SH-SY5Y (cell line): ENCODE data around the gene TMEM91.

Experiments used
- GATA2 ChIP-seq: IDR thresholded peaks from 2 replicates; pipeline ENCODE4 v1.6.1; 2011; ENCODE audit warnings: mild to moderate bottlenecking, low read depth, low read length
- GATA3 ChIP-seq: IDR thresholded peaks from 2 replicates; pipeline ENCODE4 v1.6.1; 2011; ENCODE audit warnings: low read depth, mild to moderate bottlenecking, low read length, moderate library complexity

Gene TMEM91

DNA sequence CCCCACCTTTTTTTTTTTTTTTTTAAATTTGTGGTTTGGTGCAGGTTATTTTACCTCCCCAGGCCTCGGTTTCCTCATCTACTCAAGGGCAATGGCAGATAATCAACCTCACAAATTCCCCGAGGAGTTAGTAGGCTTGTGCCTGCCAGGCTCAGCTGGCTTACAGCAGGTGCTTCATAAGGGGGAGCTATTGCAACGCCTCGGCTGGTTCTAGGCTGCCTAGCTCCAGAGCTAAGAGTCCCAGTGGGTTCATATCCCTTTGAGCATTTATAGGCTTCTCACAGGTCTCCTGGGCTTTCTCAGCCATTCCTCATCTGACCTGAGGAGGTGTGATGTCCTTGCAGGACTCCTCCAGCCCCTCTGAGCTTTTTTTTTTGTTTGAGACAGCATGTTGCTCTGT lies 31.9 kb downstream of the TMEM91 start:
- TF ChIP-seq GATA3 (no peak), GATA2 (no peak)

DNA sequence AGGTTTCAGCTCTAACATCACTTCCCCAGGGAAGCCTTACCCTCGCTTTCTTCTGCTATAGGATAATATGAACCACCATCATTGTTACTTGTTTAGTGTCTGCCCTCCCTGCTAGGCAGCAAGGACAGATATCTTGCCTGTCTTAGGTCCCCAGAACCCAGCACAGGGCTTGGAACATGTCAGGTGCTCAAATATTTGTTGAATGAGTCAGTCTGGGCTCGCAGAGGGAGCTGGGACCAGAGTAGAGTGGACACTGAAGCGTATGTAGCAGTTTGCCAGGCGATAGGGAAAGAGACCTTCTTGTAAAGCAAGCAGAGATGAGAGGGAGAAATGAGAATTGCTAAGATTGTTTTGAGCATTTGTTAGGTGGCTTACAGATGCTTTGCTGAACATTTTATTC lies 33.0 kb downstream of the TMEM91 start:
- TF ChIP-seq GATA2 (no peak), GATA3 (no peak)

DNA sequence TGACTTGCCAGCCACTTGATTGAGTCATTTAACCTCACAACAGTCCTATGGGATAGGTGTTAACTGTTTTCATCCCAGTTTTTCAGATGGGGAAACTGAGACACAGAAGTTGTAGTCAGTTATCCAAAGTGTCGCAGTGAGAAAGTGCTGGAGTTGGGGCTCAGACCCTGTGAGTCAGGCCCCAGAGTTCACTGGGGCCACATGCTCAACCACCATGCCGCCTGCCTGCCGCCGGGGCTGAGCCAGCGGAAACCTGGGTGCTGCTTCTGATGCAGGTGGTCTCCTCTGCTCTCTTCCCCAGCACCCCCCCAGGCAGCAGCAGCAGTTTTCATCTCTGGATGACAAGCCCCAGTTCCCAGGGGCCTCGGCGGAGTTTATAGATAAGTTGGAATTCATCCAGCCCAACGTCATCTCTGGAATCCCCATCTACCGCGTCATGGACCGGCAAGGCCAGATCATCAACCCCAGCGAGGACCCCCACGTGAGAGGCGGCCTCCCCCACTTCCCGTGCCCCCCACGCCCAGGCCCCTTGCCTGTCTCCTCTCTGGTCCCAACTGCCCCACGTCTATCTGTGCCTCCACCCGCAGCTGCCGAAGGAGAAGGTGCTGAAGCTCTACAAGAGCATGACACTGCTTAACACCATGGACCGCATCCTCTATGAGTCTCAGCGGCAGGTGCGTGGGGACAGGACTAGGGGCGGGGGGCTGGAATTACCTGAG lies 34.2 kb downstream of the TMEM91 start:
- TF ChIP-seq GATA3 (no peak), GATA2 (no peak)

DNA sequence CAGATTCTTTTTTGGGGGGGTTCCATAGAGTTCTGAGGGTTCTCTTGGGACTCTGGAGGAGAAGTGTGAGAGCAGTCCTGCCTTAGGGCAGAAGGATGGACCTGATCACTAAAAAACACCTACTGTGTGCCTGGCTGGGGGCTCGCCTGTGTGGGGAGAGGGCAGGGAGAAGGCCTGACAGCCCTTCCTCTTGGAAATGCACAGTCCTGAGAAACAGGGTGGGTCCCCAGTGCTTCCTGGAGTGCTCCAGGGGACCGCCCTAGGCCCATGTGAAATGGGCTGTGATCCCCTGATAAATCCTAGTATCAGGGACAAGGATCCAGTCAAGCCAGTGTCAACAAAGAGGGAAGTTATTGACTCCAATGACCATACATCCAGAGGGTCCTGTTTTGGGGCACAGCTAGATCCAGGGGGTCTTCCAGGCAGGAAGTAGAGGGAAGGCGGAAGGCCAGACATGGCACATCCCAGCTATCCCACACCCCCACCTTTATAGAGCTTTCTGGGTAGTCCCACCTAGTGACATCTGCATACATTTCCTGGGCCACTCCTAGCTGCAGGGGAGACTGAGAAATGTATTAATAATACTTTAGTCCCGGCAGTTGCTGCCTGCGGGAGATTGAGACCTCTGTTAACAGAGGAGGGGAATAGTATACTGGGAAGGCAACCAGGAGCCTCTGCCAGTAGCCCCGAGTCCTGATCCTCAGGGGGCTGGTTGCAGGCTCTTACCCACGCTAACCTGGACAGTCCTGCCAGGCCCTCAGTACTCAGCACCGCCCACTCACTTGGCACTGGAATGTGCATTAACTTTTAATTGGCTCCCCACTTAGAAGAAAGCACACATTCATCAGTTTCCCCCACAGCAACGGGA lies 35.0 kb downstream of the TMEM91 start:
- TF ChIP-seq GATA2 = no peak
- no peak for TF ChIP-seq GATA3

DNA sequence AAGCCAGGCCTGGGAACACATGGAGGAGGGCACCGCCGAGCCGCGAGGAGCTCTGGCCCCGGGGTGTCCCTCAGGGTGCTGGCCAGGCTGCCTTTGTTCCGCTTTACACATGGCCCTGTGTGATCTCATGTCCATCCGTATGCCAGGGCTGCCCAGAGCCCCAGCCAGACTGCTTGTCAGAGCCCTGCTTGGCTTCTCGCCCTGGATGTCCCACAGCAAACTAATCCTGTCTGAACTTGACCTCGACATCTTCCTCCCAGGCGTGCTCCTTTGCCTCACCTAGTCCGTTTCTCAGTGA lies 35.6 kb downstream of the TMEM91 start:
- no peak for TF ChIP-seq GATA3
- no peak for TF ChIP-seq GATA2

DNA sequence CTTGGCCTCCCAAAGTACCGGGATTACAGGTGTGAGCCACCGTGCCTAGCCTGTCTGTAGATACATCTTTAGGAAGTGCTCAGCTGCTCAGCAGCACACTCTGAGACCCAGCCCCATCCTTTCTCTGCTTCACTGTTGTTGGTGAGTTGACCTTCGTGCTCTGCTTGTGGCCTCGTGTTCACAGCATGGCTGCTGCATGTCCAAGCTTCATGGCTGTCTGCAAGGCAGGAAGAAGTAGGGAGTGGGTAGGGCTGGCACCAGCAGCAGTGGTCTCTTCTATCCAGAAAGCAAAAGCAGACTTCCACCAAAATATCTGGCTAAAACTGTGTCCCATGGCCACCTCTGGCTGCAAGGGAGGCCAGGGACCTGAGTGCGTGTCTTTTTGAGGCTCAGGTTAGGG lies 36.6 kb downstream of the TMEM91 start:
- TF ChIP-seq GATA2 (no peak), GATA3 (no peak)

DNA sequence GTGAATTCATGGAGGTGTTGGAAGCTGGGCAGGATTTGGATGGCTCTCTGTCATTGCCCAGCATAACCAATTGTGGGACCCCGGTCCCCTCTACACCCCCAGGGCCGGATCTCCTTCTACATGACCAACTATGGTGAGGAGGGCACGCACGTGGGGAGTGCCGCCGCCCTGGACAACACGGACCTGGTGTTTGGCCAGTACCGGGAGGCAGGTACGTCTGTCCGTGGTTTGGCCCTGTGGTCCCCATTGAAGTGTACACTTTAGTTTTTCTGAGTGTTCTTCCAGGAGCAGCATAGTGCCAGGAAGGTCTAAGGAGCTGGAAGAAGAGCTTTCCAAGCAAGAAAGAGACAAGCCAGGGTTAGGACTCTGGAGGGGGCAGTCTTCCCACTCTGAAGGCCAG lies 37.6 kb downstream of the TMEM91 start:
- TF ChIP-seq GATA2 (no peak), GATA3 (no peak)

DNA sequence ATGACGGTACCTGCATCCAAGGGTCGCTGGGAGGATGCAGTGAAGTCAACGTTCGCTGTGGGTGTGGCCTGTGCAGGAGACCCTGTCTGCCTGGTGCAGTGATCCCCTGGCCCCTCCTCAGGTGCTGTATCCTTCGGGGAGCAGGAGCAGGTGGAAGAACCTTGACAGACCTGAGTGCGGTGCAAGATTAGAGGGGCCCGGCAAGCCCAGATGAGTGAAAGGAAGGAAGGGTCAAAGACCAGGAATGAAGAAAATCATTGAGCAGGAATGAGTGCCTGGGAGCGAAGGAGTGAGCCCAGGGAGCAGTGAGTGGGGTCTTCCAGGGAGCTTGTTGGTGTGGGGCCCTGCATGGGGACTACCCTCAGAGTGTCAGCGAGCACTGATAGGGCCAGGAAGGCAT lies 38.1 kb downstream of the TMEM91 start:
- TF ChIP-seq GATA2 = no peak
- no peak for TF ChIP-seq GATA3

DNA sequence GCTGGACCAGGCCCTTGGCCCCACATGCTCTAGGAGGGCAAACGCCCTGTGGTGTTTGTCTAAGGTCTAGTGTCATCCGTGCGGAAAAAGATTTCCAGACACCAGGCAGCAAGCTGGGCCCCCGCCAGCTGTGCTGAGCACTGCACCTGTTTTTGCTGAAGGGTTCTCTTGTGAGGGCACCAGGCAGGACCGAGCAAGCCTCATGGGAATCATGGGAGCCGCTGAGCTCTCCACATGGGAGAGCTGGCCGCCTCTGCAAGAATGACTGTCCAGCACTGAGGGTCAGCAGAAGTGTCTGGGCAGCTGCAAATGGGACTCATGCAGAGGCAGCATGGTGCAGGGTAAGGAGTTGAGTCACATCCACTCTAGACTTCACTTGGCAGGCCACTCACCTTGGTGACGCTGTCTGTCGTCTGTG lies 38.8 kb downstream of the TMEM91 start:
- no peak for TF ChIP-seq GATA3
- TF ChIP-seq GATA2 = no peak

DNA sequence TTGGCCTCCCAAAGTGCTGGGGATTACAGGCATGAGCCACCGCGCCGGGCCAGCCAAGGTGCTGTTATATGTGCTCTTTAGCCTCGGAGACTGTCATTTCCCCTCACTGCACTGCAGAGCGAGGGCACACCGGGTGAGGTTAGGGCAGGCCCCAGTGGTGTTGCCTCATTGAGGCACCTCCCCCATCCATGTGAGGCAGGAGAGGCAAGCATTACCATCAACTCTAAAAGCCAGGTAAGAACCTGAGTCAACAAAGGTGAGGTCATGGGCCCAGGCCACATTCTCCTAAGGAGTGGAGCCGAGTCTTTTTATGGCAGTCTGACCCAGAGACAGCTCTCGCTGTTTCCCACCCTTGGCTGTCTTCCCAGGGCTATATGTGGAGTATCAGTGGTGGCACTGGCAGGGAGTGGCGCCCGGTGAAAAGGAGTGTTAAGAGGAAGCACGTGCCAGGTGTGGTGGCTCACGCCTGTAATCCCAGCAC lies 39.9 kb downstream of the TMEM91 start:
- TF ChIP-seq GATA3 (no peak), GATA2 (no peak)

DNA sequence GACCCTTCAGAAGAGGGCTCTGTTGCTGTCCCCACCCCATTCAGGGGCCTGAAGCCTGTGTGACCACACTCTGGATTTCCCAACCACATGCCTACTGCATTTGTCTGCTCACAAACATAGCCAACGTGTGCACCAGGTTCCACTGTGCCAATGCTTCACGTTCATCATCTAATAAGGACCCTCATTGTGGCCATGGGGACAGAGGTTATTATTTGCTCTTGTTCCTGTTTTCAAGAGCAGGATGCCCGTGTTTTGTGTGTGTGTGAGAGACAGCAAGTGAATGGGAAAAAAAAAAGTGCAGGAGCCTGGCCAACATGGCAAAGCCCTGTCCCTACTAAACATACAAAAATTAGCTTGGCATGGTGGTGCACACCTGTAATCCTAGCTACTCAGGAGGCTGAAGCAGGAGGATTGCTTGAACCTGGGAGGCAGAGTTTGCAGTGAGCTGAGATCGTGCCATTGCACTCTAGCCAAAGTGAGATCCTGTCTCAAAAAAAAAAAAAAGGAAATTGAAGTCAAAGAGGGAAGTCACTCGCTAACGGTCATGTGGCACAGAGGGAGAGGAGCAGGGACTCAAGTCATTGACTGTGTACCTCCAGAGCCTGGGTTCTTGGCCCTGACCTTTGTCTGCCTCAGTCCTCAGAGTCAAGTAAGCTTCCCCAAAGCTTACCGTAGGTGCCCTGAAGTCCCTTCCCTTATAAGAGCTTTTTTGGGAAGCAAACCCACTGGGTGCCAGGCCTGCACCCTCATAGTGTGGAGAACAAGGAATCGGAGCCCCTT lies 44.0 kb downstream of the TMEM91 start:
- TF ChIP-seq GATA2 = no peak
- TF ChIP-seq GATA3 = no peak

DNA sequence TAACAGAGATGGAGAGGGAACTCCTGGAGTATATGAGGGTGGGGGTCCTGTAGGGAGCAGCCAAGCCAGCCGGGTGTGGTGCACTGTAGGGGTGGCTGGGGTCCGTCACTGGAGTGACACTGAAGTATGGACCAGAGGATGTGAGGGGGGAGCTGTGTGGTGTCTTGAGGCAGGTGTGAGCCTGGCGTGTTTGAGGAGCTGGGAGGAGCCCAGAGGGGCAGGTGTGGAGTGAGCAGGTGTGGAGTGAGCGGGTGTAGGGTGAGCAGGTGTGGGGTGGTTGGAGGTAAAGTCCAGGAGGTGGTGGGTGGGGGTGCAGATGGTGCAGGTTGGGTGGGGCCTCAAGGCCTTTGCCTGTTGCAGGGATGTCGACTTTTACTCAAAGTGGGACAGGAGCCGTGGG lies 45.0 kb downstream of the TMEM91 start:
- TF ChIP-seq GATA3 (no peak), GATA2 (no peak)

DNA sequence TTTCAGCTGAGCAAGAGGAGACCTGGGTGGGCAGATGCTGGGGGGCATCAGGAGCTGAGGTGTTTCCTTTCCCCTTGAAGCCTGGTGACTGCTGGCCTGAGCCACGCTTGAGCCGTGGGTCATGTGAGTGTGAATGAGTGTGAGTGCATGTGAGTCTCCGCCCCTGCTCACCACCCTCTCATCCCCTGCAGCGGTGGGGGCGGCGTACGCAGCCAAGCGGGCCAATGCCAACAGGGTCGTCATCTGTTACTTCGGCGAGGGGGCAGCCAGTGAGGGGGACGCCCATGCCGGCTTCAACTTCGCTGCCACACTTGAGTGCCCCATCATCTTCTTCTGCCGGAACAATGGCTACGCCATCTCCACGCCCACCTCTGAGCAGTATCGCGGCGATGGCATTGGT lies 45.6 kb downstream of the TMEM91 start:
- TF ChIP-seq GATA3 = no peak

DNA sequence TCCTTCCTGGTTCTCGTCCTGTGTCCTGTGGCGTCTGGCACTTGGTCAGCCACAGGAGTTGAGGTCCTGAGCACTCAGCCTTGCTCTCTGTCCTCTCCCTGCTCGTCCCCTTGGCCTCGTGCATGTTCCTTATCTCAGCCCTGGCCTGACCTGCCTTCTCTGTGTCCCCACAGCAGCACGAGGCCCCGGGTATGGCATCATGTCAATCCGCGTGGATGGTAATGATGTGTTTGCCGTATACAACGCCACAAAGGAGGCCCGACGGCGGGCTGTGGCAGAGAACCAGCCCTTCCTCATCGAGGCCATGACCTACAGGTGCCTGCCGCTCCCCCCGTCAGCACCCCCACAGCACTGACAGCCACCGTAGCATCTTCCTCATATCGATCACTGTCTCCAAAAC lies 46.1 kb downstream of the TMEM91 start:
- TF ChIP-seq GATA2 = no peak
- no peak for TF ChIP-seq GATA3

DNA sequence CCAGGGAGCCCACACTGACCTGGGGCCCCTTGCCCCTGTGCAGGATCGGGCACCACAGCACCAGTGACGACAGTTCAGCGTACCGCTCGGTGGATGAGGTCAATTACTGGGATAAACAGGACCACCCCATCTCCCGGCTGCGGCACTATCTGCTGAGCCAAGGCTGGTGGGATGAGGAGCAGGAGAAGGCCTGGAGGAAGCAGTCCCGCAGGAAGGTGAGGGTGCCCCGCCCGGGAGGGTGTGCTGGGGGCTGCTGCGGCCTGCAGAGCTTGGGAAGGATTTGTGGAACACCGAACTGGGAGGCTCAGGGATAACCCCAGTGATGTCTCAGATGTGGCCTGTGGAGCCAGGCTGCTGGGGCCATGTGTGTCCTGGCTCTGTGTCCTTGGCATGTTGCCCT lies 46.6 kb downstream of the TMEM91 start:
- TF ChIP-seq GATA3 = no peak
- no peak for TF ChIP-seq GATA2
